HG03558 (cell line): ENCODE results near the gene RHBDD2.

Source experiments
- ATAC-seq: cut with Tn5 transposase; IDR thresholded peaks from one replicate; pipeline ENCODE4 v1.9.1; 2021; ENCODE audit warnings: moderate number of reproducible peaks; ENCODE audit not compliant: unreplicated experiment; ENCODE audit errors: extremely low read depth

The RHBDD2 gene

GRCh38 chr7:75915416-75916156 lies 36.8 kb downstream of the RHBDD2 start:
- no peak for ATAC-seq

GRCh38 chr7:75916259-75916658 lies 37.4 kb downstream of the RHBDD2 start:
- no peak for ATAC-seq

- no peak for ATAC-seq
Measured at GRCh38 chr7:75916685-75917634, 38.1 kb downstream of the RHBDD2 start.

DNA sequence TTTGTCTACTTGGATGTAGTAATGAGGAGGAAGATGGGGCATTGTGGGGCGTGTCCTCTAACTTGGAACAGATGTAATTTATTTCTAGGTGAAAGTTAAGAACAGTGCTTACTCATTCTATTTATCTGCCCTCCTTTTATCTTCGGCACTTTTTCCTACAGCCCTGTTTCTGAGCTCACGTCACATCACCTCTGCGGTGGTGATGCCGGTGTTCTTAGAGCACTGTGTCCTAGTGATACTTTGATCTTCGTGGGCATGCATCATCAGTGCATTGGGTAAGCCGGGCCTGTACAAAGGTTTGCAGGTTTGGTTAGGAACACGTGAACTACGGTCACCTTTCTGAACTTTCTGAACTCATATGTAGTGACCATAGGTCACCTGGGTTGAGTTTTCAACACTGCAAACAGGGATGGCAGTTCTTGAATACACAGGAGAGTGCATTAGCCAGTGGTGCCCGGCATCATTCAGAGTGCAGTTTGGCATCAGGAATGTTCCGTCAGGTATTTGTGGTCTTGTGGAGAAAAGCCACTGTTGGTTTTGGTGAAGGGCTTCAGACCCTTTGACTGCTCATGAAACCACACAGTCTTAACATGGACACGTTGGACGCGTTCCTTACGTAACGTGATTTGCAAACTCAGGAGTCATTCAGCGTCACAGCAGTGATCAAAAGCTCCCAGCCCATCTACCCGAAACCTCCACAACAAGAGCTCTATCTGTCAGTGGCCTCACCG lies 41.8 kb downstream of the RHBDD2 start:
- ATAC-seq: no peak

GRCh38 chr7:75921479-75921878 lies 42.6 kb downstream of the RHBDD2 start:
- no peak for ATAC-seq

- no peak for ATAC-seq
Measured at GRCh38 chr7:75922966-75923603, 44.3 kb downstream of the RHBDD2 start.

- no peak for ATAC-seq
Measured at GRCh38 chr7:75924256-75924655, 45.4 kb downstream of the RHBDD2 start.

DNA sequence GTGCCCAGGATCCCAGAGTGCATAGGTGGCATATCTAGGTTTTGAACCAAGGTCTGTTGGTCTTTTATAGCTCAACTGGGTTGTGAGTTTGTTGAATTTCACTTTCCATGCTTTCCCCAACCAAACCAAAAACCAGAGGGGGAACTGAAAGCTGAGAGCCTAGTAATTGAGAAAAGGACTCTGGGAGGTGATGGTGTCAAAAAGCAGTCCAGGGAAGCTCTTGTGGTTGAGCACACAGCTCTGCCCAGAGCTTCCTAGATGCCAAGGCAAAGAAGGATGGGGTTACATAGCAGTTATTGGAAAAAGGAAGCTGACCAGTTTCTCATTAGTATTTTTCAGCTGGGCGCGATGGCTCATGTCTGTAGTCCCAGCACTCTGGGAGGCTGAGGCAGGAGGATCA lies 46.1 kb downstream of the RHBDD2 start:
- no peak for ATAC-seq

DNA sequence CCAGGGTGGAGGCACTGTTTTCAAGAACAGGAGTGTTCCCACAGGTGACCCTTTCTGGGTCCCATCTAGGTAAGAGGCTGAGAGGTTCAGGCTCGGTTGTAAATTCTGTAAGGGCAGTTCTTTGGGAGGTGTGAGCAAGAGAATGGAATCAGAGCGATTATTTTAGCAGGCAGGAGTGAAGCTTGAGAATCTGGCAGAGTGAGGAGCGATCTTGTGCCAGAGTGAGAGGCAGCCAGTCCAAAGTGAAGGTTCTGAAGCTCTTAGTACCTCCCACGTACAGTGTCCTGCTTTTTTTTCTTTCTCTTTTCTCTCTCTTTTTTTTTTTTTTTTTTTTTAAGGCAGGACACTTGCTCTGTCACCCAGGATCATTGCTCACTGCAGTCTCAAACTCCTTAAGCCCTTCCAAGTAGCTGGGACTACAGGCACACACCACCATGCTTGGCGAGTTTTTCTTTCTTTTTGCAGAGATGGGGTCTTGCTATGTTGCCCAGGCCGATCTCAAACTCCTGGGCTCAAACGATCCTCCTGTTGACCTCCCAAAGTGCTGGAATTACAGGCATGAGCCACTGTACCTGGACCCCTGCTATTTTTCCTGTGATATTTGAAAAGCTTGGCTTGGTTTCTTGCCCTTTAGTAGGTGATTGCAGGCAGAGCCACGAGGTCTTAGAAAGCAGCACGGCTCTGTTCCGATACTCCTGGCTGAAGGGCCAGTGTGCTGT lies 47.0 kb downstream of the RHBDD2 start:
- ATAC-seq: no peak

- ATAC-seq: peak; percentile 77
Measured at GRCh38 chr7:75928568-75928914, 49.7 kb downstream of the RHBDD2 start.

GRCh38 chr7:75931680-75932079 lies 52.8 kb downstream of the RHBDD2 start:
- no peak for ATAC-seq

GRCh38 chr7:75937958-75938786 lies 59.3 kb downstream of the RHBDD2 start:
- no peak for ATAC-seq
